Muscle of arm (tissue), 12 donors: ENCODE results near the gene THOC7. TPM values are rescaled to one million over a fixed set of nuclear protein-coding genes. Genes with fewer than 3 reads are reported as not detected.
A peak's percentile ranks its signal among the peaks of the same experiment; 100 is the strongest.

Experiments
- DNase-seq: peaks from one replicate; pipeline ENCODE4 v3.0.0-alpha.2; 2013
- polyA plus RNA-seq, 12 donors: library from polyadenylated mRNA; unstranded; fragments of 120-200 nt; gene quantifications; one replicate each; pipeline ENCODE4 v1.2.1, GENCODE V29; 2013; ENCODE audit not compliant: insufficient read length in 12 of 12

Gene THOC7
- polyA plus RNA-seq, 12 donors: 49.5 to 82.6 (median 63.4) TPM; not detected in 1

DNA sequence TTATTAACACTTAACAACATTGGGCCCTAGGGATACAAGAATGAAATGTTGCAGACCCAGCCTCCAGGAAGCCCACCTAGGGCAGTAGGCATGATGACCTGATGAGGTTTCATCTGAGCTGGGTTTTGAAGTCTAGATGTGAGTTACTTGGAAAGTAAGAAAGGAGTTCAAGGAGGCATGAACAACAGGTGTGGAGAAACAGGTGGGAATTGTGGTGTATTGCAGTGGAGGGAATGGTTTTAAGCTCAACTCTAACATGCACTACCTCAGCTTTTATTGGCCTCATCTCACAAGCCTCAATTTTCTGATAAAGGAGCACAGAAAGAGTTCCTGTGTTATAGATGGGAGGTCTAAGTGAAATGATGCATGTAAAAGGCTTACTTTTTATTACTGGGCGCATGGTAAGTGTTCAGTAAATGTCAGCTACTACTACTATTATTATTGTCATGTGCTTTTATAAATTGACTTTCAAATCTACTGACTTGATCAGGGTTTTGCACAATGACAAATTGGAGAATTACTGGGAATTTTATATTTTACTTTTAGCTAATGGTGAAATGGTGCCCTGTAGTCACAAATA lies 29.3 kb upstream of the THOC7 start:
- no peak for DNase-seq

GRCh38 chr3:63891518-63891917 lies 27.9 kb upstream of the THOC7 start:
- no peak for DNase-seq

DNA sequence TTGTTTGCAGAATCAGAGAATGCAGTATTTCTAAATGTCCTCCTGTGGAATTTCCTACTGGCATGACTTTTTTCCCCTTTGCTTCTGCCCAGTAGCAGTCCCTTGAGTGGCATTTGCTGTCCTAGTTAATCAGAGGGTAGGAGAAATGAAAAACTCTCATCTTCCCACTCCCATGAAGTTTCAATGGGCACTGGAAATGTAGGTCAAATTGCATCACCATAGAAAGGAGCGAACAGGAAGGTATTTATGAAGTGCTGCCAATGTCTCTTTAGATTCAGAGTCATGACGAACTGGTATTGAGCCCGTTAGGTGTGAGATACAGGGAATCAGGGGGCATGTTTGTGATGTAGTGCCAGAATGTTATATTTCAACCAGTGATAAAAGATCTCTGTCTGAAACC lies 23.3 kb upstream of the THOC7 start:
- DNase-seq: no peak

DNA sequence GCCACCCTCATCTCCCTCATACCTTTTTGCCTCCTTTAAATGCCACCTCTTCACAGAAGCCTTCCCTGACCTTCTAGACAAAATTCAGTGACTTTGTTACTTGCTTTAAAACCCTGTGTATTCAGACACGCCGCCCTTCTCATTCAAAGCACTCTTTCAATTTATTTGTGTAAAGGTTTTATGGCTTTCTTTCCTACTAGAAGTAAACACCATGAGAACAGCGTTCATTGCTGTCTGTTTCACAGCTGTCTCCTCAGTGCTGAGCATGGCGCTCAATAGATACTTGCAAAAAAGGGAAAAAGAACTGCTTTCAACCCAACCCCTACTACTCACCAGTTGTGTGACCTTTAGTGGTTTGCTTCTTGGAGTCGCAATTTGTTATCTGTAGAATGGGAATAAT lies 17.0 kb upstream of the THOC7 start:
- no peak for DNase-seq

GRCh38 chr3:63878394-63879060 lies 14.9 kb upstream of the THOC7 start:
- no peak for DNase-seq

GRCh38 chr3:63877737-63878393 lies 14.3 kb upstream of the THOC7 start:
- DNase-seq: no peak

DNA sequence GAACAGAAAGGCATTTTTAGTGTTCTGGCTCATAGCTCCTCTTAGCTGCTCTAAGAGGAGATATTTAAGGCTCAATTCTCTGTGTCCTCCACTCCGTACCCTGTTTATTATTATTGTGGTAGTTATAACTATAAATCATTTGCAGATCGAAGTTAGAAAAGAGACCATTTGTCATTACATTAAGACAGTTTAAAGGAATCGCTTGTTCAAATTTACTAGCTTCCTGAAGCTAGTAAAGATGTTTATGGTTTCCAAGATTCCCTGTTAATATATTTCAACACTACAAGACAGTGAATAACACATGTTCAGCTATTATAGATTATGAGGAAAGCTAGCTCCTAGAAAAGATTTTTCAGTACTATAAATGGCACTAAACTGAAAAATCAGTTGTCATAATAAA lies 12.7 kb upstream of the THOC7 start:
- DNase-seq: no peak

DNA sequence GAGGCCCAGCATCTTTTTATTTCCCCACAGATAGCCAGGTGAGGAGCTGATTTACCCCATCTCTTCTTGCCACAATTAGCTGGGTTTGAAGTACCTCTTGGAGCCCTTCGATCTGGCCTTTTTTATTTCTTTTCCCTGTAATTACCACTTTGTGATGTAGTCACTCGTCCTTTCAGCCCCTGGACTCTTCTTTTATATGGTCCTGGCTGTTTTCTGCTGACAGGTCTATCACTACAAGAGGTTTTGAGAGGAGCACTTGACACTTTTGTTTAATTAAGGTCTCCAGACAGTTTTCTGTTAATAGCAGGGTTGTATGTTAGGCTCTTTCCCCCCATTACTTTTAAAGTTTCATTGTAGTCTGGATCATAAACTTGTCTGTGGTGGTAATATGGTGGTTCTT lies 11.9 kb upstream of the THOC7 start:
- no peak for DNase-seq

DNA sequence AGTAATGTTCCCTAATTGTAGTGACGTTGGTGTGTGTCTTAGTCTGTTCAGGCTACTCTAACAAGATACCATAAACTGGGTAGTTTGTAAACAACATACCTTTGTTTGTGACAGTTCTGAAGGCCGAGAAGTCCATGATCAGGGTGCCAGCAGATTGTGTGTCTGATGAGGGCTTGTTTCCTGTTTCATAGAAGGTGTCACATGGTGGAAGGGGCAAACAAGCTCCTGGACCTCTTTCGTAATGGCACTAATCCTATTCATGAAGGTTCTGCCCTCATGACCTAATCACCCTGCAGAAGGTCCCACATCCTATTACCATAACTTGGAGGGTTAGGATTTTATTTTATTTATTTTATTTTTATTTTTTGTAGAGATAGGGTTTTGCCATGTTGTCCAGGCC lies 11.2 kb upstream of the THOC7 start:
- DNase-seq: no peak

DNA sequence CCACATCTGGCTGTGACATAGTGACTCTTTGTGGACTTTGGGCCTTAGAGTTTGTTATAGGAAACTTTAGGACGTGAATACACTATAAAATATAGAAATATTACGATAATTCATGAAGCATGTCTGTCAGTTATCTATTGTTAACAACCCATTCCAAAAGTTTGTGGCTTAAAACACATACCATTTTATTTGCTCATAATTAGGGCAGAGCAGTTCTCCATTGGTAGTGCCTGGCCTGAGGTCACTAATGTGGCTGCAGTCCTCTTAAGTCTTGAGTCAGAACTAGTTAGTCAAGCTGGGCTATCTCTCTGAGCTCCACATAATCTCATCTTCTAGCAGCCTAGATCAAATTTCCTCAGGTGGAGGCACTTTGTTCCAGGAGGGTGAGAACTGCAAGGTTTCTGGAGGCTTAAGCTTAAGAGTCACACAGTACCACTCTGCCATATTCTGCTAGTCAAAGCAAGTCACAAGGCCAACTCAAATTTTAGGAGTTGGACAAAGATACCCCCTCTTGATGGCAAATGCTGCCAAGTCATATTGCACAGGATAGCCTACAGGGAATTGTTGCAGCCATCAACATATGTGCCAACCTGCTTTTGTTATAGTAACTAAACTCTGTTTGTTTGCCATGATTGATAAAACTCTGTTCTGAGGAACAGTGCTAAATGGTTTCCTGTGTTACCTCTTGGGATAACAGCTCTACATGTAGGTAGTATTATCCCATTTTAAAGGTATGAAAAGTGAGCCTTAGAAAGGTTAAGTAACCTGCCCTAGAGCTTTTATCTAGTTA lies 8.7 kb upstream of the THOC7 start:
- no peak for DNase-seq

GRCh38 chr3:63870615-63871005 lies 7.0 kb upstream of the THOC7 start:
- no peak for DNase-seq

DNA sequence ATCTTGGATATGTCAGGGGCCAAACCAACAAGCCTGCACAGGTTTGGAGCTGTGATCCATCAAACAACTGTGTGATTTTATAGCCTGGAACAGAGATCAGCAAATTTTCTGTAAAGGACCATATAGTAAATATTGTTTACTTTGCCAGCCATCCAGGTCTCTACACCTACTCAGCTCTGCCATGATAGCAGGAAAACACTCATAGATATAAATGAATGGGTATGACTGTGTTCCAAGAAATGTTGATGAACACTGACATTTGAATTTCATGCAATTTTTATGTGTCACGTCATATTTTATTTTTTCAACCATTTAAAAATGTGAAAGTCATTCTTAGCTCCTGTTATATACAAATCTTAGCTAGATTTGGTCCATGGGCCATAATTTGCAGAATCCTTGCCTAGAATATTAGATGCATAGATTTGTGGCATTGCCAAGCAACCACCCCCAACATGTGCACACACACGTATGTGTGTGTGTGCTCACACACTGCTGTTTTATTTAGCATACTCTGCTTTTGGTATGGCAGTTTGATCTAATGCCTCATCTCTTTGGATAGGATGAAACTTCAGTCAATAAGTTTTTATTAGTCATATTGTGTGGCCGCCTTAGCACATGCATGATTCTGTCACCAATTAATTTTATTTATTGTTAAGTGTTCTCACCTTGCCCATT lies 6.5 kb upstream of the THOC7 start:
- DNase-seq: no peak

DNA sequence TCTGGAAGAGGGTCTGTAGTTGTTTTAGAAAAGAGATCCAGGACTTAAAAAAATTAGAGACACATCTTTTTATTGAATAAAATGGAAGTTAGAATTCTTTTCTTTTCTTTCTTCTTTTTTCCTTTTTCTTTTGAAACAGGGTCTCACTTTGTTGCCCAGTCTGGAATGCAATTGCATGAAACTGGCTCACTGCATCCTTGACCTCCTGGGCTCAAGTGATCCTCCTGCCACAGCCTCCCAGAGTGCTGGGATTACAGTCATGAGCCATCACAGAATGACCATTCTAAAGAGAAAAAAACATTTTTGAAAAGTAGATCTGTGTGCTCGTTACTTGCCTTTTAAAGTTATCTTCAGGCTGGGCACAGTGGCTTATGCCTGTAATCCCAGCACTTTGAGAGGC lies 3.6 kb upstream of the THOC7 start:
- no peak for DNase-seq

DNA sequence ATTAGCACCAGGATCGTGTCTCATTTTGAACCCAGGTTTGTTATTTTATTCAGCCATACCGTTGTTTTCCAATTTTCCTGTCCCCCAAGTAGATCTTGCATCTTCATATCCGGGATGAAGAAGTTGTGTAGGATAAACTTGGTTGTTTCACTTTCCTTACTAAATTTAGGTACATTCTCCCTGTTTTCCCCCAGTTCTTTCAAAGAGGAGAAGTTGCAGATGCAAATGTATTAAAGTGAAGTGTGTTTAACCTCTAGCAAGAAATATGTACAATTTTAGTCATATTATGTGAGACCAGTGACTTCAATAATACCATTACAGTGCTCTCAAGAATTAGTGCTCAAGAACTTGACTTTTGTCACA lies 1.3 kb upstream of the THOC7 start:
- DNase-seq: no peak

DNA sequence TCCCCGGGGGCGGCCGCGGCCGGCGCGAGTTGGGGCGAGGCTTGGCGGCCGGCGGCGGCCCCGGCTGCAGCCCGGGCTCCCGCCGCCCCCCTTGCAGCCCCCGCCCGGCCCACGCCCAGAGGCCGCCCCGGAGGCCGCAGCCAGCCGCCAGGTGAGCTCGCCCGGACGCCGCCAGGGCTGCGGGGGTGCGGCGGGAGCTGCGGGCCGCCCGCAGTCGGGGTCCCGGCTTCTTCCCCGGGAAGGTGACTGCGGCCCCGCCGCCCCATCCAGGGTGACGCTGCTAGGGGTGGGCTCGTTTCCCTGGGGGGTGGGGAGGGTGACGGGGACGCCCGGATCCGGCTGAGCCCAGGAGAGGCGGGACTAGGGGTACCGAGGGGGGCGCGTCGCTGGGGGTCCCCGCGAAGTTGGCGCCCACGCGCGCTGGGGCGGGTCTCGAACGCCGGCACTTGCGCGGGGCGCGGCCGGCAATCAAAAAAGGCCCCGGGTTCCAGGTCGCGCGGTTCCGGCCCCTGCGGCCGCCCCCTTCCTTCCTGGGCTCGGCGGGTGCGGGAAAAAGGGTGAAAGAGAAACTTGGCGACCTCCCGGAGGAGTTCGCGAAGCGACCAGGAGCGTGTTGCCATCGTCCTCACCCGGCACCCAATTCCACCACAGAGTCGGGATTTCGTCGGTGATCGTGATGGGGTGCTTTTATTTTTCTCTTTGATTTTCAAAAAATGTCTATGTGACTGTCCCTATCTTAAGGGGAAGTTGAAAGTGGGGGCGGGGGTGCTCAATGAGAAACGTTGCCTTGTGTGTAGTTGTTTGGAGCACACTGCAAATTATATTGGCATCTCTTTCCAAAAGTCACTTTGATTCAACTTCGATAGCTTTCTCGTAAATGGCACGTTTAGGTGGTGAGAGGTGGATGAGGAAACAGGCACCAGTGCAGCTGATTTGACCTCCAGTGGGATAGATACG lies 681 bp upstream of the THOC7 start:
- DNase-seq: peak; percentile 27

GRCh38 chr3:63862804-63863149 lies 828 bp downstream of the THOC7 start:
- DNase-seq: no peak

- no peak for DNase-seq
These were observed 2.3 kb downstream of the THOC7 start for GRCh38 chr3:63861306-63861705.

- DNase-seq: no peak
These were observed 2.8 kb downstream of the THOC7 start for GRCh38 chr3:63860776-63861175.

GRCh38 chr3:63857311-63857710 lies 6.3 kb downstream of the THOC7 start:
- no peak for DNase-seq

- no peak for DNase-seq
These were observed 8.2 kb downstream of the THOC7 start for GRCh38 chr3:63855333-63855940.

GRCh38 chr3:63853106-63853505 lies 10.5 kb downstream of the THOC7 start:
- no peak for DNase-seq
